NCI-H345 treated with DMSO at 0.1 percent for 48 hours (cell line): ENCODE measurements around the gene WSCD2.

Experiments used
- DNase-seq: peaks from one replicate; lab custom pipeline; 2025; ENCODE audit not compliant: unreplicated experiment; lab: John Stamatoyannopoulos, UW

The WSCD2 gene

GRCh38 chr12:108129017-108129812 is at the start of gene WSCD2:
Gene WSCD2 (plus strand): TSS chr12:108129288. CDS start chr12:108195833, 66,545 bp downstream.
- peak; percentile 44 for DNase-seq

GRCh38 chr12:108079721-108080120 is 49.4 kb upstream of the WSCD2 start:
- DNase-seq: no peak

GRCh38 chr12:108080363-108080762 is 48.7 kb upstream of the WSCD2 start:
- no peak for DNase-seq

GRCh38 chr12:108082485-108082884 is 46.6 kb upstream of the WSCD2 start:
- no peak for DNase-seq

GRCh38 chr12:108087900-108088299 is 41.2 kb upstream of the WSCD2 start:
- no peak for DNase-seq

GRCh38 chr12:108090107-108090899 is 38.8 kb upstream of the WSCD2 start:
- DNase-seq: no peak

GRCh38 chr12:108090932-108091678 is 38.0 kb upstream of the WSCD2 start:
- DNase-seq: no peak

GRCh38 chr12:108091679-108092051 is 37.4 kb upstream of the WSCD2 start:
- no peak for DNase-seq

GRCh38 chr12:108093209-108093608 is 35.9 kb upstream of the WSCD2 start:
- no peak for DNase-seq

GRCh38 chr12:108094056-108094649 is 34.9 kb upstream of the WSCD2 start:
- no peak for DNase-seq

- DNase-seq: no peak
These were observed 31.8 kb upstream of the WSCD2 start for GRCh38 chr12:108097160-108097911.

GRCh38 chr12:108098374-108098773 is 30.7 kb upstream of the WSCD2 start:
- no peak for DNase-seq

GRCh38 chr12:108099073-108099472 is 30.0 kb upstream of the WSCD2 start:
- DNase-seq: no peak

GRCh38 chr12:108099778-108100489 is 29.2 kb upstream of the WSCD2 start:
- no peak for DNase-seq

GRCh38 chr12:108101605-108102175 is 27.4 kb upstream of the WSCD2 start:
- DNase-seq: no peak

- no peak for DNase-seq
These were observed 26.7 kb upstream of the WSCD2 start for GRCh38 chr12:108102363-108102762.

- no peak for DNase-seq
These were observed 26.0 kb upstream of the WSCD2 start for GRCh38 chr12:108103087-108103486.

GRCh38 chr12:108103517-108103916 is 25.6 kb upstream of the WSCD2 start:
- no peak for DNase-seq

- DNase-seq: no peak
These were observed 24.4 kb upstream of the WSCD2 start for GRCh38 chr12:108104657-108105056.
